GM12891 (cell line): ENCODE results near the gene SLC24A3.

Experiments
- DNase-seq: peaks from one replicate; pipeline ENCODE4 v3.0.0; 2011; ENCODE audit warnings: low spot score; ENCODE audit not compliant: insufficient read length
- FAIRE-seq: peaks from 2 replicates; lab custom pipeline; 2011; peaks lifted over from hg19 to GRCh38; lab: Jason Lieb, UNC
- PAX5 ChIP-seq: IDR thresholded peaks from 2 replicates; pipeline ENCODE4 v1.6.1; 2011; ENCODE audit warnings: low read length, moderate library complexity, mild to moderate bottlenecking; ENCODE audit not compliant: insufficient read depth, severe bottlenecking
- POLR2A ChIP-seq: IDR thresholded peaks from 2 replicates; pipeline ENCODE4 v1.6.1; 2011; ENCODE audit warnings: low read depth, low read length, control low read depth
- POLR2AphosphoS5 ChIP-seq: IDR thresholded peaks from 2 replicates; pipeline ENCODE4 v1.6.1; 2011; ENCODE audit warnings: low read depth, low read length, control low read depth
- POU2F2 ChIP-seq: IDR thresholded peaks from 2 replicates; pipeline ENCODE4 v1.6.1; 2011; ENCODE audit warnings: low read depth, mild to moderate bottlenecking, control low read depth, low read length, moderate library complexity
- SPI1 ChIP-seq: IDR thresholded peaks from 2 replicates; pipeline ENCODE4 v1.6.1; 2011; ENCODE audit warnings: low read depth, low read length, control low read depth
- TAF1 ChIP-seq: IDR thresholded peaks from 2 replicates; pipeline ENCODE4 v1.6.1; 2011; ENCODE audit warnings: low read depth, low read length, control low read depth

The SLC24A3 gene

DNA sequence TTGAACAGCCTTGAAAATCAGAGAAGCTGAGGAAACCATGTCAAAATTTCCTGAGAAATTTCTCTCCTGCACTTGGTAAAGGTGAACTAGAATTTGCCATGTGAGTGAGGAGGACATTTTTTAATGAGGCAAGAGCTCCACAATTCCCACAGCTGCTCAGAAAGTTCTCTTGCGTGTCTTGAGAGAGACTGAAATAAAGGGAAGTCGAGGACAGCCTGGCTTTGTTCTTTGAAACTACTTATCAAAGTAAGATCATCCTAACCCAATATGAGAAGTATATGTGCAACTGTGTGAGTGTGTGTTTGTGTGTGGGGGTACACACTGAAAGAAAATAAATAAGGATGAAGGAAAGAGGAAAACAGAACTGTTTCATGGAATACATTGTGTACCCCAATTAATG is 163.4 kb downstream of the SLC24A3 start:
- no peak for FAIRE-seq
- no peak for DNase-seq
- no peak for TF ChIP-seq TAF1
- TF ChIP-seq POLR2AphosphoS5, result no peak
- TF ChIP-seq PAX5, result no peak

DNA sequence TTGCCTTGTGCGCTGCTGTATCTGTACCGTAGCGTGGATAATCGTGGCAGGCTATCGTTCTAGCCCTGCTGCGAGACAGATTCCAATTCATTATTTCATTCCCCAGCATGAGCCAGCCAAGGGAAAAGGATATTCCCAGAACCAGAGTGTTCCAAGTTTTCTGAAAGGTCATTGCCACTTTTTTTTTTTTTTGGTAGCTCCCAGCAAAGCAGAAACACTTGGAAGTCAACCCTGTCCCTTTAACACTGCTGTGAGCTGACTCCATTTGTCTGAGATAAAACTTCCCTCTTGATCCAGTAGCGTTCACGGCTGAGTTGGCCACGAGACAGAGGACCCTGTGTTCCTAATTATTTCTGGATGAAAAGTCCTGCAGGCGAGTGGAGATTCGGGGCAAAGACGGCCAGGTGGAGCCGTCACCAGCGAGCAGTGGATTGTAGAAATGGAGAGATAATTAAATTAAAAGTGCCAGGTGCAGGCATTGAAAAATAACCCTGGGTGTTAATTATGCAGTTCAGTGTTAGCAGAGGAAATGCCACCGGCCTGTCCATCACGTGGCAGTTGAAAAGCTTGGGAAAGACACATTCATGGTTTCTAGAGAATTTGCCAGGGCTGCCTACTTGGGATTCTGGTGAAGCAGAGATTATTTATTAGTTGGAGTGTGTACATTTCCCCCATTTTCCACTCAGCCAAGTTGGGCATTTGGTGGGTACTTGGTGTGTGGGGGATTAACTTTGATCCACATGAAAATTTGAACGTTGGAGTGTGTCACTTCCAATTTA is 164.2 kb downstream of the SLC24A3 start:
- no peak for TF ChIP-seq TAF1
- no peak for TF ChIP-seq POLR2AphosphoS5
- no peak for TF ChIP-seq POLR2A
- no peak for TF ChIP-seq SPI1
- no peak for TF ChIP-seq PAX5
- TF ChIP-seq POU2F2, result no peak
- FAIRE-seq, result no peak

GRCh38 chr20:19378058-19378457 is 165.6 kb downstream of the SLC24A3 start:
- no peak for FAIRE-seq
- DNase-seq, result no peak
- TF ChIP-seq TAF1, result no peak
- no peak for TF ChIP-seq POLR2AphosphoS5
- no peak for TF ChIP-seq POU2F2
- TF ChIP-seq POLR2A, result no peak
- TF ChIP-seq PAX5, result no peak
- TF ChIP-seq SPI1, result no peak

More for the DNA sequence above, 164.2 kb downstream of the SLC24A3 start:
- no peak for DNase-seq

- no peak for DNase-seq
- TF ChIP-seq POLR2AphosphoS5, result no peak
- TF ChIP-seq SPI1, result no peak
- TF ChIP-seq PAX5, result no peak
- no peak for TF ChIP-seq POU2F2
- no peak for TF ChIP-seq TAF1
- TF ChIP-seq POLR2A, result no peak
- FAIRE-seq, result no peak
Observed at GRCh38 chr20:19380211-19380610, 167.8 kb downstream of the SLC24A3 start.

DNA sequence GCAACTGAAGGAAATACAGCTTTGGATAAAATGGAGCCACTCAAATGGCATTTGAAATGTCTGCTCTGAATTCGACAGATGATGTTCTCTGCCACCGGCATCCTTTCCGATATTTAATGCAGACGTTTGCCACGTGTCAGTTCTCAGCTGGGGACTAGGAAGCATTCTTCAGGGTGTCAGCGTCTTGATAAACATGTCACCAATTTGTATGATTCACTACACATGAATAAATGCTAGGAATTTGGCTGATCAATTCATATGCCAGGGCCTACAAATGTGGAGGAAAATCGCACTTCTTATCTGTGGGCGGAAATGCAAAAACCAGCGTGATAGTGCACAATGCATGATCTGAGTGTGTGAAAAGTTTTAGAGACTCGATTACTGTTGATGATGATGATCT is 169.5 kb downstream of the SLC24A3 start:
- no peak for DNase-seq
- FAIRE-seq, result no peak
- no peak for TF ChIP-seq POLR2AphosphoS5
- no peak for TF ChIP-seq PAX5
- no peak for TF ChIP-seq TAF1
- TF ChIP-seq POU2F2, result no peak
- TF ChIP-seq POLR2A, result no peak
- TF ChIP-seq SPI1, result no peak

DNA sequence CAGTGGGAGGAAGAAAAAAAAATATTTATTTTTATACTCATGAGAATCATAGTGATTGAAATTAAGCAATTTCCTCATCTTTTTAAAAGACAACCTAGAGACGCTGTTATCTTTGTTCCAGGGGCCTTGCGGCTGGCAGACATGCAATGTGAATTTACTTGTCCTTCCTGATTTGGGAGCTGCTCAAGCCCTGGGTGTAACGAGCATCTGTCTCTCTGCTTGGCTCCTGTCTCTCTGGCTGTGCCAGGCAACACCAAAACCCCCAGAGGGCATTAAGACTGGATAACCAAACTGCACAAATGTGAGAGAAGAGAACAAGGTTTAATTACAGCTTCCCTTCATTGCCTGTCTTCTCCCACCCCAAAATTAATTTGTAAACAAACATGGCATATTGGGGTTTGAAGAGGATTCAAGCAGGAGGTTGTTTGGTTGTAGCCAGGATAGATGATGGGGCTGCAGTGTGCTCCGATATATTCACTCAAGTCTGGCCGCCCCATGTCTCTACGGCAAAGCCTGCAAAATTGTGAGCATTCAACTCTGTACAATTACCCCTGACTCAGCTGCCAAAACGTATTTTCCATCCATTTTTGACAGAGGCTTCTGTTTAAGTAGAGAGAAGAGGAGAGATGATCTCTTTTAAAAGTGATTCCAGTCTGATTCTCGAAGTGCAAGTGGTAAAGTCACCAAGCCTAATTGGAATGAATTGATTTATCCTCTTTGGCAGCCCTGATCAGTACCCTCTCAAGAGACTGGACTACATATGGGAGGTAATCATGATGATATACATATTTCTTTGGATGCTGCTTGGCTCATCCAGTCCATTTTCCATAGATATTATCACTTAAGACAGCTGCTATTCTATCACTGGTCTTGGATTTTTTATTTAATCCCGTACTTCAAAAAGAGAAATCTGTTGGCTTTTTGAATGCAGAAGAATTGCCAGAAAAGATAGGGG is 170.2 kb downstream of the SLC24A3 start:
- no peak for FAIRE-seq

GRCh38 chr20:19384940-19385339 is 172.5 kb downstream of the SLC24A3 start:
- TF ChIP-seq SPI1 (no peak), PAX5 (no peak), POU2F2 (no peak), POLR2A (no peak), TAF1 (no peak), POLR2AphosphoS5 (no peak)
- DNase-seq (no peak), FAIRE-seq (no peak)

More for the DNA sequence above, 170.2 kb downstream of the SLC24A3 start:
- TF ChIP-seq TAF1 (no peak), SPI1 (no peak), POLR2AphosphoS5 (no peak), PAX5 (no peak), POU2F2 (no peak), POLR2A (no peak)
- no peak for DNase-seq

DNA sequence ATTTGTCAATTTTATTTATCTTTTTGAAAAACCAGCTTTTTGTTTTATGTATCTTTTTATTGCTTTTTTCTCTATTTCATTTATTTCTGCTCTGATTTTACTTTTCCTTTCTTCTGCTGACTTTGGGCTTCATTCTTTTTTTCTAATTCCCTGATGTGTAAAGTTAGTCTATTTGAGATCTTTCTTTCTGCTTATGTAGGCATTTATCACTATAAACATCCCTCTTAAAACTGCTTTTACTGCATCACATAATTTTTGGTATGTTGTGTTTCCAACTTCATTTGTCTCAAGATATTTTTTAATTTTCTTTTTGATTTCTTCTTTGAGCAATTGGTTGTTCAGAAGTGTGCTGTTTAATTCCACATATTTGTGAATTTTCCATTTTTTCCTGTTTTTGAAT is 174.8 kb downstream of the SLC24A3 start:
- FAIRE-seq, result no peak
- TF ChIP-seq POLR2AphosphoS5, result no peak
- no peak for TF ChIP-seq SPI1
- TF ChIP-seq PAX5, result no peak
- TF ChIP-seq POLR2A, result no peak
- TF ChIP-seq POU2F2, result no peak
- no peak for TF ChIP-seq TAF1
- no peak for DNase-seq

DNA sequence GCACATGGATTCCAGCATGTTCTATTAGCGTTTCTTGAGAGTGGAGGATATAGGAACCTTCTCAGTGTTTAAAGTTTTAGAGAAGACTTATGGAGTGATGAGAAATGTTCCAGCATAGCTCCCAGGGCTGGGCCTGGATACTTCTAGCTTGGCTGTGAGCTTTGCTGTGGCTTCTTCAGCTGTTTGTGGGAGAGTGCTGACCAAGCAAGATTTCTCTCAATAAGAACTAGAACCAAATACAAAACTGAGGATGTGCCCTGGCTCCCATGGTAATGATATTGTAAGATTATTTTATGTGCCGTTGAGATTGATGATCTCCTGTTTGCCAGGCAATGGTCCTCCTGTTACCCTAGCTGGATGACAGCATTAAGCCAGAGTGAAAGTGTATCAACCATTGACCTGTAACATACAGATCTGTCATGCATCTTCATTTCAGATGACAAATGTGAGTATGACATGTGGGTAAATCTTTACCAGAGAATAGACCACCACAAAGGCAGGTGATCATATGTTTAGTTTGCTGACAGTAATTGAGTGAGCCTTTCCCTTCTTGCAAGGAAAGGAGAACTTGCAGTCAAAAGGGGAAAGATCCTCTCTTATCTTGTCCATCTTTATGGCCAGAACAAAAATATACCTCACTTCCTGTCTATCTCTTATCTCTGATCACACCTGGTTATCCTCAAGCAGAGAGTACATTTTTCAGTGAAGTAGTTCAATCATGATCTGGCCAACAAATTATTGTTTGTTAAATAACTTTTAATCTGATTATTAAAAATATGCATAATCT is 180.1 kb downstream of the SLC24A3 start:
- FAIRE-seq, result no peak
- DNase-seq, result no peak
- TF ChIP-seq SPI1, result no peak
- no peak for TF ChIP-seq POLR2A
- TF ChIP-seq TAF1, result no peak
- TF ChIP-seq POU2F2, result no peak
- TF ChIP-seq PAX5, result no peak
- TF ChIP-seq POLR2AphosphoS5, result no peak
